Measurements from ENCODE around the gene SPIN1. TPM values are rescaled to one million over a fixed set of nuclear protein-coding genes. Genes with fewer than 3 reads are reported as not detected.
A peak's percentile ranks its signal among the peaks of the same experiment; 100 is the strongest.
"Not testable (repeated sequence)": the region's sequence is repeated elsewhere in the genome, so short reads cannot be mapped to it uniquely, and the experiment has no call there.

SPIN1 gene
- 10 to 100 TPM; 23.5 to 56.5 (median 38.4) TPM for total RNA-seq

GRCh38 chr9:88388203-88388885 lies at the start of gene SPIN1:
SPIN1 (plus strand) TSS chr9:88388444; CDS start chr9:88426540, 38,096 bp downstream.
- Histone ChIP-seq H3K36me3 (peaks cover 0 to 4% (median 0%) of the 10 kb centered on the region in 3 donors), H3K27ac (peak within 1 kb of the TSS; percentile 94 to 98 (median 96)), H3K4me3 (peak within 1 kb of the TSS; percentile 80 to 98 (median 96)), H3K9me3 (no peaks in the 10 kb centered on the region), H3K4me1 (peaks cover 3 to 56% (median 10%) of the 10 kb centered on the region in 3 donors), H3K27me3 (no peaks in the 10 kb centered on the region)
- peak in 2 of 4 donors; percentile 18 to 49 for TF ChIP-seq POLR2A (IDR thresholded peaks at IDR 0.05)
- TF ChIP-seq CTCF (IDR thresholded peaks at IDR 0.05) = peak in 5 of 6 experiments; percentile 34 to 74 (median 61)
- no CpG with 5 or more reads among the region's 106 CpGs for WGBS, 2 donors
- intact Hi-C loops (cut with DNase I) = no loop called here
- DNase-seq = no peak

DNA sequence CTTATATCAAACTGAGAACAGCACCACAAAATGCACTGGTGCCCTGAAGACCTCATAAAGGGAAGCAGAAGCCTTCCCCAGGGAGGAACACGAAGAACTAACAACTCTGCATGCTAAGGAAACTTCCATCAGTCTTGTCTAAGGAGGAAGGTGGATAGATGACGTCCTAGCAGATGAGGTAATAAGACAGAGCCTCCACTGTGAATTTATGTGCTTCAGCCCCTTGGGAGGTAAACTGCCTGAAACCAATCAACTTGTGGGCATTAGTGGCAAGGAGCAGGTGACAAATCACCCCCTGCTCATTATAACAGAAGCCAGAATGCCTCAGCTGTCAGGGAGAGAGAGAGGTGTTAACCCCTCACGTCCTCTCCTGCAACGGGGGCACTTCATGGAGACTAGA lies 48.9 kb upstream of the SPIN1 start:
- H3K4me1 ChIP-seq = no peaks in the 10 kb centered on the region
- intact Hi-C loops (cut with DNase I) = no loop called here
- H3K9me3 ChIP-seq = no peaks in the 10 kb centered on the region
- peaks cover 0 to 13% (median 0%) of the 10 kb centered on the region in 4 donors for H3K27me3 ChIP-seq
- no peaks in the 10 kb centered on the region for H3K36me3 ChIP-seq
- WGBS, 2 donors = 25 to 50% methylated on average over 3 to 4 of the region's 4 CpGs
- TF ChIP-seq CTCF (IDR thresholded peaks at IDR 0.05) = no peak
- TF ChIP-seq POLR2A (IDR thresholded peaks at IDR 0.05) = no peak
- H3K27ac ChIP-seq = no peak overlapping the region
- no peak overlapping the region for H3K4me3 ChIP-seq
- DNase-seq = no peak

DNA sequence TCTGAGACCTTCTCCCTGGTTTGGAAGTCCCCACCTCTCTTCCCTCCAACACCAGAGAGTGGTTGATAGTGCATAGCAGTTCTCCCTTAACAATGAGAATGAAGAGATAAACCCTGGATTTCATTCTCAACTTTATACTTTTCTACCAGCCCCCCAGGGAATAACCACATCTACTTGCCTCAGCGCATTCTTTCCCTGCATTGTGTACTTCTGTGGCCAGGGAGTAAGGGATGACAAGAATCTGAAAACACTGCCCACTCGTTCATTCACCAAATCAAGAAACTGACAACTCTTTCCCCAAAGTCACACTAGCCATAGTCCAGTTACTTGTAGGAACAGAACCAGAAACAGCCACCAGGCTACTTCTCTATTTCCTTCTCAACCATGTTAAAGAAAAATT lies 46.0 kb upstream of the SPIN1 start:
- no peak overlapping the region for H3K27ac ChIP-seq
- TF ChIP-seq CTCF (IDR thresholded peaks at IDR 0.05) = no peak
- no peak for TF ChIP-seq POLR2A (IDR thresholded peaks at IDR 0.05)
- no peaks in the 10 kb centered on the region for H3K9me3 ChIP-seq
- peaks cover 0 to 7% (median 0%) of the 10 kb centered on the region in 4 donors for H3K27me3 ChIP-seq
- WGBS, 2 donors = 58 to 72% methylated on average over 2 of the region's 2 CpGs
- DNase-seq = no peak
- H3K4me1 ChIP-seq = no peaks in the 10 kb centered on the region
- no peaks in the 10 kb centered on the region for H3K36me3 ChIP-seq
- no peak overlapping the region for H3K4me3 ChIP-seq
- intact Hi-C loops (cut with DNase I) = no loop called here

- no peaks in the 10 kb centered on the region for H3K4me1 ChIP-seq
- intact Hi-C loops (cut with DNase I) = no loop called here
- no peaks in the 10 kb centered on the region for H3K9me3 ChIP-seq
- peaks cover 0 to 5% (median 0%) of the 10 kb centered on the region in 4 donors for H3K27me3 ChIP-seq
- H3K4me3 ChIP-seq = no peak overlapping the region
- 75 to 76% methylated on average over 6 to 7 of the region's 7 CpGs for WGBS, 2 donors
- no peaks in the 10 kb centered on the region for H3K36me3 ChIP-seq
- TF ChIP-seq CTCF (IDR thresholded peaks at IDR 0.05) (no peak), POLR2A (IDR thresholded peaks at IDR 0.05) (no peak)
- DNase-seq = no peak
- H3K27ac ChIP-seq = no peak overlapping the region
Observed at GRCh38 chr9:88344013-88344412, 44.2 kb upstream of the SPIN1 start.

DNA sequence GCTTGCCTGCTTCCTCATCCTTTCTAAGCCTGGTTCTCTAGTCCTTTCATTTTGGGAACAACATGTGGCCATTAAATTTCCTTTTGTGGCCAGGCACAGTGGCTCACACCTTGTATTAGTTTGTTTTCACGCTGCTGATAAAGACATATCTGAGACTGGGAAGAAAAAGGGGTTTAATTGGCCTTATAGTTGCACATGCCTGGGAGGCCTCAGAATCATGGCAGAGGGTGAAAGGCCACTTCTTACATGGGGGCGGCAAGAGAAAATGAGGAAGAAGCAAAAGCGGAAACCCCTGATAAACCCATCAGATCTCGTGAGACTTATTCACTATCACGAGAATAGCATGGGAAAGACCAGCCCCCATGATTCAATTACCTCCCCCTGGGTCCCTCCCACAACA lies 37.9 kb upstream of the SPIN1 start:
- 81 to 88% methylated on average over 5 of the region's 5 CpGs for WGBS, 2 donors
- H3K4me1 ChIP-seq; intact Hi-C loops (cut with DNase I); H3K36me3 ChIP-seq; DNase-seq; H3K4me3 ChIP-seq; H3K27ac ChIP-seq; H3K27me3 ChIP-seq: not testable (repeated sequence)
- H3K9me3 ChIP-seq = peaks cover 0 to 13% (median 0%) of the 10 kb centered on the region in 3 donors
